ENCODE measurements around the gene HS3ST2. TPM values are rescaled to one million over a fixed set of nuclear protein-coding genes. Genes with fewer than 3 reads are reported as not detected.

Gene HS3ST2
- polyA plus RNA-seq, 1 of the 3 experiments (the other 2 are of a cell fraction), result not detected

GRCh38 chr16:22900863-22901262 is 86.9 kb downstream of the HS3ST2 start:
- H3K4me3 ChIP-seq (ENCODE audit: low read depth in 2 of 2, low read length in 1 of 2), result no peak overlapping the region
- POLR2A ChIA-PET, result no interaction called here
- DNase-seq, result no peak
- TF ChIP-seq CHD2 (IDR thresholded peaks at IDR 0.05; ENCODE audit: low read length, partially characterized antibody) (no peak), IRF3 (IDR thresholded peaks at IDR 0.05; ENCODE audit: low read depth, low read length) (no peak)
- no peaks in the 10 kb centered on the region for H3K9me3 ChIP-seq
- H4K20me1 ChIP-seq (ENCODE audit: insufficient read depth), result no peaks in the 10 kb centered on the region
- H2AFZ ChIP-seq (ENCODE audit: low read depth), result no peak overlapping the region
- H3K27me3 ChIP-seq (ENCODE audit: insufficient read depth), result no peaks in the 10 kb centered on the region
- CTCF ChIA-PET, result interaction anchor here (0.8 to 9.3 kb wide), 14 partner anchors 7 to 281 kb away, joined by 3 to 165 read pairs (median 16); partner anchors contain the start of gene HS3ST2
- WGBS (ENCODE audit: low lambda C conversion rate), result 50% methylated on average over 6 of the region's 6 CpGs
- no peaks in the 10 kb centered on the region for H3K9me2 ChIP-seq
- no peak overlapping the region for H3K27ac ChIP-seq (ENCODE audit: low read depth in 2 of 2, low read length in 1 of 2)
- H3K36me3 ChIP-seq (replicated peaks in 1 of 2; ENCODE audit: control insufficient read depth in 1 of 2, insufficient read depth in 2 of 2, low read length in 1 of 2), result no peaks in the 10 kb centered on the region
- H3K4me1 ChIP-seq (ENCODE audit: control insufficient read depth in 1 of 2, insufficient read depth in 2 of 2, low read depth in 1 of 2, low read length in 1 of 2), result peaks cover 0 to 4% of the 10 kb centered on the region in 2 experiments; a peak in 1 of 4 replicates
- H3K79me2 ChIP-seq (ENCODE audit: insufficient read depth), result no peaks in the 10 kb centered on the region
- no peak overlapping the region for H3K4me2 ChIP-seq
- H3F3A ChIP-seq (replicated peaks; ENCODE audit: insufficient read depth), result no peaks in the 10 kb centered on the region
- H3K9ac ChIP-seq, result no peak overlapping the region

GRCh38 chr16:22901563-22901962 is 87.6 kb downstream of the HS3ST2 start:
- no peaks in the 10 kb centered on the region for H4K20me1 ChIP-seq (ENCODE audit: insufficient read depth)
- H3K4me2 ChIP-seq, result no peak overlapping the region
- no peak for DNase-seq
- H2AFZ ChIP-seq (ENCODE audit: low read depth), result no peak overlapping the region
- no peaks in the 10 kb centered on the region for H3K27me3 ChIP-seq (ENCODE audit: insufficient read depth)
- no peaks in the 10 kb centered on the region for H3K79me2 ChIP-seq (ENCODE audit: insufficient read depth)
- POLR2A ChIA-PET, result no interaction called here
- no peak overlapping the region for H3K9ac ChIP-seq
- no peaks in the 10 kb centered on the region for H3K9me3 ChIP-seq
- no peaks in the 10 kb centered on the region for H3K9me2 ChIP-seq
- TF ChIP-seq PBX3 (IDR thresholded peaks at IDR 0.05) (no peak), FOXJ3 (CRISPR knock-in tag; IDR thresholded peaks at IDR 0.05) (no peak), TCF12 (IDR thresholded peaks at IDR 0.05) (no peak), TAF1 (IDR thresholded peaks at IDR 0.05; ENCODE audit: borderline replicate concordance, low read depth, low read length) (no peak), GABPA (IDR thresholded peaks at IDR 0.05; ENCODE audit: low read depth) (no peak), ELF1 (IDR thresholded peaks at IDR 0.05) (no peak)
- WGBS (ENCODE audit: low lambda C conversion rate), result 36% methylated on average over 5 of the region's 5 CpGs
- no peaks in the 10 kb centered on the region for H3K36me3 ChIP-seq (replicated peaks in 1 of 2; ENCODE audit: control insufficient read depth in 1 of 2, insufficient read depth in 2 of 2, low read length in 1 of 2)
- no peak overlapping the region for H3K27ac ChIP-seq (ENCODE audit: low read depth in 2 of 2, low read length in 1 of 2)
- CTCF ChIA-PET, result interaction anchor here (0.8 to 9.3 kb wide), 7 partner anchors 8 to 165 kb away, joined by 3 to 165 read pairs (median 39); no protein-coding TSS in a partner anchor
- no peak overlapping the region for H3K4me3 ChIP-seq (ENCODE audit: low read depth in 2 of 2, low read length in 1 of 2)
- H3F3A ChIP-seq (replicated peaks; ENCODE audit: insufficient read depth), result no peaks in the 10 kb centered on the region
- H3K4me1 ChIP-seq (ENCODE audit: control insufficient read depth in 1 of 2, insufficient read depth in 2 of 2, low read depth in 1 of 2, low read length in 1 of 2), result peaks cover 0 to 4% of the 10 kb centered on the region in 2 experiments; a peak in 1 of 4 replicates

- WGBS (ENCODE audit: low lambda C conversion rate), result 20% methylated on average over 2 of the region's 2 CpGs
- POLR2A ChIA-PET, result no interaction called here
- Histone ChIP-seq H3K4me3 (ENCODE audit: low read depth in 2 of 2, low read length in 1 of 2) (no peak overlapping the region), H3K36me3 (replicated peaks in 1 of 2; ENCODE audit: control insufficient read depth in 1 of 2, insufficient read depth in 2 of 2, low read length in 1 of 2) (no peaks in the 10 kb centered on the region), H3K27ac (ENCODE audit: low read depth in 2 of 2, low read length in 1 of 2) (no peak overlapping the region), H3K9ac (no peak overlapping the region), H3K4me1 (ENCODE audit: control insufficient read depth in 1 of 2, insufficient read depth in 2 of 2, low read depth in 1 of 2, low read length in 1 of 2) (peaks cover 0 to 4% of the 10 kb centered on the region in 2 experiments; a peak in 1 of 4 replicates), H3F3A (replicated peaks; ENCODE audit: insufficient read depth) (no peaks in the 10 kb centered on the region), H3K9me2 (no peaks in the 10 kb centered on the region), H3K9me3 (no peaks in the 10 kb centered on the region), H3K4me2 (no peak overlapping the region), H2AFZ (ENCODE audit: low read depth) (no peak overlapping the region), H3K27me3 (ENCODE audit: insufficient read depth) (no peaks in the 10 kb centered on the region), H3K79me2 (ENCODE audit: insufficient read depth) (no peaks in the 10 kb centered on the region), H4K20me1 (ENCODE audit: insufficient read depth) (no peaks in the 10 kb centered on the region)
- DNase-seq, result no peak
- CTCF ChIA-PET, result interaction anchor here (0.7 to 9.3 kb wide), 3 partner anchors 64 to 157 kb away, joined by 3 to 165 read pairs (median 8); no protein-coding TSS in a partner anchor
- TF ChIP-seq FOXJ3 (CRISPR knock-in tag; IDR thresholded peaks at IDR 0.05) (no peak), GATA2 (CRISPR knock-in tag; IDR thresholded peaks at IDR 0.05) (no peak), REST (IDR thresholded peaks at IDR 0.05; ENCODE audit: low read depth, low read length) (no peak), CHD2 (IDR thresholded peaks at IDR 0.05; ENCODE audit: low read length, partially characterized antibody) (no peak), RFX5 (IDR thresholded peaks at IDR 0.05; ENCODE audit: low read length) (no peak), GABPA (IDR thresholded peaks at IDR 0.05; ENCODE audit: low read depth) (no peak), SIN3A (IDR thresholded peaks at IDR 0.05; ENCODE audit: borderline replicate concordance, low read depth, low read length) (no peak), EP300 (IDR thresholded peaks at IDR 0.05; ENCODE audit: borderline replicate concordance in 1 of 2, low read depth in 1 of 2, low read length in 1 of 2) (no peak)
Observed at GRCh38 chr16:22903716-22904115, 89.8 kb downstream of the HS3ST2 start.
